Osteocyte (in vitro differentiated cells): Measurements from ENCODE around the gene CLTCL1. TPM values are rescaled to one million over a fixed set of nuclear protein-coding genes. Genes with fewer than 3 reads are reported as not detected.
"Not testable (repeated sequence)": the region's sequence is repeated elsewhere in the genome, so short reads cannot be mapped to it uniquely, and the experiment has no call there.

Experiments
- DNase-seq: peaks from one replicate; pipeline ENCODE4 v3.0.0; 2021; ENCODE audit warnings: mixed read lengths; ENCODE audit not compliant: unreplicated experiment; ENCODE audit errors: extremely low spot score
- H3K27ac Mint-ChIP-seq: one replicate; pipeline ENCODE4 v1.8.0; 2021; ENCODE audit warnings: mild to moderate bottlenecking, mixed read lengths; ENCODE audit not compliant: unreplicated experiment
- H3K27me3 Mint-ChIP-seq: one replicate; pipeline ENCODE4 v1.8.0; 2021; ENCODE audit warnings: mixed read lengths; ENCODE audit not compliant: unreplicated experiment
- H3K36me3 Mint-ChIP-seq: one replicate; pipeline ENCODE4 v1.8.0; 2021; ENCODE audit warnings: mixed read lengths; ENCODE audit not compliant: unreplicated experiment
- H3K4me1 Mint-ChIP-seq: one replicate; pipeline ENCODE4 v1.8.0; 2021; ENCODE audit warnings: mixed read lengths; ENCODE audit not compliant: unreplicated experiment
- H3K4me3 Mint-ChIP-seq: one replicate; pipeline ENCODE4 v1.8.0; 2021; ENCODE audit warnings: mild to moderate bottlenecking, moderate library complexity, mixed read lengths; ENCODE audit not compliant: unreplicated experiment
- H3K9me3 Mint-ChIP-seq: one replicate; pipeline ENCODE4 v1.8.0; 2021; ENCODE audit warnings: mixed read lengths; ENCODE audit not compliant: unreplicated experiment
- CTCF ChIP-seq: fragments of 200-600 bp; sonication (generic); IDR thresholded peaks from 2 replicates; pipeline ENCODE4 v1.5.0; 2021; ENCODE audit warnings: antibody characterized with exemption, mild to moderate bottlenecking, moderate library complexity
- total RNA-seq: library from RNA; stranded (reverse); gene quantifications from 2 replicates; pipeline ENCODE4 v1.2.1, GENCODE V29; 2021

CLTCL1 gene
- total RNA-seq, 1 donor from 2014 or later: 10.1 TPM

- peak; percentile 80 for DNase-seq
- Mint-ChIP-seq H3K27me3 (no peaks in the 10 kb centered on the region), H3K36me3 (no peaks in the 10 kb centered on the region), H3K4me1 (peaks cover 47% of the 10 kb centered on the region), H3K9me3 (no peaks in the 10 kb centered on the region), H3K4me3 (peak overlapping the region; percentile 80), H3K27ac (peak overlapping the region; percentile 62)
- TF ChIP-seq CTCF: no peak
These were observed 910 bp downstream of the CLTCL1 start for GRCh38 chr22:19290400-19291217.

DNA sequence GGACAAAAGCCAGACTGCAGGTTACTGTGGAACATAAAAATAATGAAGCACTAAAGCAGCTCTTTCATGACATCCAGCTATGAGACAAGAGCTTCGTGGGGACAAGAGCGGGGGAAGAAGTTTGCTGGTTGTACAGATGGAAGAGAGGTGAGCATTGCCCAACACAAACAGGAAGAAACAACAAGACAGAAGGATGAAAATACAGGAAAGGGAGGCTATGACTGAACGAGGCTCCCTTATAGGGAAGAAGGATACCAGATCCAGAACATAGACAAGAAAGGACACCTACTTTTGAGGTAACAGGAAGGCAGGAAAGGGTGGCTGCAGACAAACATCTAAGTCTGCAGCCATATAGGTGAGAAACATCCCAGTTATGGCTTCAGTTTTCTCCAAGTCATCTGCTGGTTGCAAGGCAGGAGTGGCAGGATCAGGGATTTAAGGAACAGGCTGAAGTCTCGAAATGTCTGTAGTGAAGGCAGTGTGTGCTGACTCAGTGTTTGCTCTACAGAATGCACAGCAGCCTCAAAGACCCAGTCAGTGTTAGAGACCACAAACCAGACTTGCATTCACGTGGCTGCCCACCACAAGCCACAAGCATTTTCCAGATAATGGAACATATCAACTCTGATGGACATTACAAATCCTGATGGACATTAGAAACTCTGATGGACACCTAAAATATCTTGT, 1.9 kb downstream of the CLTCL1 start:
- no peaks in the 10 kb centered on the region for H3K27me3 Mint-ChIP-seq
- H3K9me3 Mint-ChIP-seq: no peaks in the 10 kb centered on the region
- H3K36me3 Mint-ChIP-seq: no peaks in the 10 kb centered on the region
- no peak for TF ChIP-seq CTCF
- peaks cover 51% of the 10 kb centered on the region for H3K4me1 Mint-ChIP-seq
- peak overlapping the region; percentile 16 for H3K4me3 Mint-ChIP-seq
- DNase-seq: no peak
- H3K27ac Mint-ChIP-seq: no peak overlapping the region

- TF ChIP-seq CTCF: no peak
- Mint-ChIP-seq H3K4me1 (peaks cover 51% of the 10 kb centered on the region), H3K36me3 (no peaks in the 10 kb centered on the region), H3K27ac (peak overlapping the region; percentile 20), H3K9me3 (no peaks in the 10 kb centered on the region), H3K27me3 (no peaks in the 10 kb centered on the region), H3K4me3 (no peak overlapping the region)
- no peak for DNase-seq
These were observed 3.6 kb downstream of the CLTCL1 start for GRCh38 chr22:19287889-19288288.

DNA sequence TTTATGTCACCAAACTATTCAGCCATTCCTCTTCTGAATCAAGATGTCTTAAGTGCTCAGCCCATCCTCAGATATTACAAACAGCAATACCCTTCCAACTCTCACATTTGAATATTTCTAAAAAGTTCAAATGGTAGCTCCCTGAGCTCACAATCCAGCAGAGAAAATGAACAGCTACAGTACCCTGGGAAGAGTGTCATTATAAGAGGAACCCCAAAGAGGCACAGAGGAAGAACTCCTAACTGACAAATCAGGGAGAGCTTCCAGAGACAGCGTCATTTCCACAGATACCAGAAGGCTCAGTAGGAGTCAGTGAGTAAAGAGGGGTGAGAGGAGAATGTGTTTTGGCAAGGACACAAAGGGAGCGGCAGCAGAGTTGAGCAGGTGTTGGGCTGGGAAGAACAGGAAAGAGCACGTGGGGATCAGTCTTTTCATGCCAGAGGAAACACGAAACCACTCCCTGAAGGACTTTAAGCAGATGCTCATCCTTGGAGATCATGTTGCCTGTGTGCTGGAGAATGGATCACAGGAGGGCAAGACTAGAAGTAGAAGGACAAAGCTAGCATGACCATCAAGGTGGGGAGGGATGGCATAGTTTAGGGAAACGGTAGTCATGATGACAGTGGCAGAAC, 4.3 kb downstream of the CLTCL1 start:
- TF ChIP-seq CTCF: no peak
- DNase-seq: no peak
- H3K4me3 Mint-ChIP-seq: no peak overlapping the region
- peak overlapping the region; percentile 33 for H3K27ac Mint-ChIP-seq
- no peaks in the 10 kb centered on the region for H3K9me3 Mint-ChIP-seq
- H3K36me3 Mint-ChIP-seq: no peaks in the 10 kb centered on the region
- H3K27me3 Mint-ChIP-seq: no peaks in the 10 kb centered on the region
- peaks cover 45% of the 10 kb centered on the region for H3K4me1 Mint-ChIP-seq

GRCh38 chr22:19285831-19286230, 5.7 kb downstream of the CLTCL1 start:
- Mint-ChIP-seq H3K4me3 (no peak overlapping the region), H3K9me3 (no peaks in the 10 kb centered on the region), H3K4me1 (peaks cover 41% of the 10 kb centered on the region), H3K27me3 (no peaks in the 10 kb centered on the region), H3K36me3 (no peaks in the 10 kb centered on the region), H3K27ac (peak overlapping the region; percentile 27)
- DNase-seq: no peak
- TF ChIP-seq CTCF: no peak

DNA sequence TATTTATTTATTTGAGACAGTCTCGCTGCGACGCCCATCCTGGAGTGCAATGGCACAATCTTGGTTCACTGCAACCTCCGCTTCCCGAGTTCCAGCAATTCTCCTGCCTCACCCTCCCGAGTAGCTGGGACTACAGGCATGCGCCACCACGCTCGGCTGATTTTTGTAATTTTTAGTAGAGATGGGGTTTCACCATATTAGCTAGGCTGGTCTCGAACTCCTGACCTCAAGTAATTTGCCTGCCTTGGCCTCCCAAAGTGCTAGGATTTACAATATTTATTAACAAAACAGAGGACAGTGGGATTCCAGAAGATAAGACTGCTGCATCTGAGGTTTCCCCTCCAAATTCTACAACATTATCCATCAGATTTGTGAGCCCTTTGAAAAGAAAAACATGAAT, 12.4 kb downstream of the CLTCL1 start:
- not testable (repeated sequence) for H3K9me3 Mint-ChIP-seq, H3K36me3 Mint-ChIP-seq, H3K27me3 Mint-ChIP-seq, H3K27ac Mint-ChIP-seq, H3K4me3 Mint-ChIP-seq, H3K4me1 Mint-ChIP-seq
- DNase-seq: peak; percentile 15
